HCT116 (cell line): ENCODE data around the gene TMEM258. TPM values are rescaled to one million over a fixed set of nuclear protein-coding genes. Genes with fewer than 3 reads are reported as not detected.

ENCODE experiments used
- ATAC-seq: fragments of 200-7000 bp; cut with Tn5 transposase; 2 replicates; pipeline ENCODE4 v1.9.1; 2020; ENCODE audit warnings: mild to moderate bottlenecking, moderate library complexity
- BruUV-seq: library from RNA; stranded (reverse); fragments of 400-500 nt; replicated peaks from 2 replicates; lab custom pipeline; 2021; lab: Mats Ljungman, UMichigan
- CTCF ChIA-PET: fragments of 300-600 bp; sonication (Branson Sonifier 250); formaldehyde crosslinking; loops from one replicate; lab custom pipeline; 2021; ENCODE audit warnings: antibody characterized with exemption; lab: Charles Lee
- POLR2A ChIA-PET: fragments of 300-600, 350-600 bp; sonication (Branson Sonifier 250); formaldehyde crosslinking; loops from one replicate; lab custom pipeline; 2021; ENCODE audit warnings: antibody characterized with exemption; lab: Charles Lee
- RAD21 ChIA-PET, 2 experiments: fragments of 300-600 bp; sonication (Branson Sonifier 250); formaldehyde crosslinking; loops; one replicate each; lab custom pipeline; 2023; ENCODE audit warnings: low total read pairs in 2 of 2; ENCODE audit not compliant: uncharacterized antibody in 2 of 2, unreplicated experiment in 2 of 2, low non-redundant PET in 1 of 2; lab: Charles Lee
- DNase-seq: peaks from one replicate; pipeline ENCODE4 v3.0.0-alpha.2; 2010; ENCODE audit warnings: low read depth, low spot score
- H2AFZ ChIP-seq: fragments of 200-600 bp; shearing (Covaris generic), sonication (generic); 2 replicates; pipeline ENCODE4 v1.6.1; 2017; ENCODE audit warnings: low read depth, mixed run types, mixed read lengths, antibody characterized with exemption, low read length; ENCODE audit not compliant: poor library complexity, severe bottlenecking
- H3K27ac ChIP-seq: 2 replicates; pipeline ENCODE4 v1.5.1; 2012; ENCODE audit warnings: low read depth, low read length
- H3K27me3 ChIP-seq: fragments of 200-600 bp; sonication (generic); 2 replicates; pipeline ENCODE4 v1.6.1; 2016; ENCODE audit warnings: mixed run types, low read length, mixed read lengths; ENCODE audit not compliant: insufficient read depth
- H3K36me3 ChIP-seq, 2 experiments: fragments of 200-500 bp in 1 of 2; fragments of 200-600 bp in 1 of 2; sonication (Bioruptor generic) in 1 of 2; sonication (generic) in 1 of 2; 2 replicates each; pipeline versions ENCODE4 v1.5.1 to v1.6.1; 2014 to 2016; ENCODE audit warnings: low read length in 2 of 2, inconsistent platforms in 1 of 2, mixed read lengths in 1 of 2, mixed run types in 1 of 2; ENCODE audit not compliant: insufficient read depth in 2 of 2, control insufficient read depth in 1 of 2
- H3K4me1 ChIP-seq, 2 experiments: fragments of 200-600 bp in 1 of 2; sonication (generic) in 1 of 2; 2 replicates each; pipeline versions ENCODE4 v1.5.1 to v1.6.1; 2012 to 2017; ENCODE audit warnings: low read length in 2 of 2, inconsistent platforms in 1 of 2, mild to moderate bottlenecking in 1 of 2, mixed read lengths in 1 of 2, mixed run types in 1 of 2, moderate library complexity in 1 of 2; ENCODE audit not compliant: insufficient read depth in 2 of 2, control insufficient read depth in 1 of 2
- H3K4me2 ChIP-seq: fragments of 200-600 bp; sonication (generic); 2 replicates; pipeline ENCODE4 v1.6.1; 2017; ENCODE audit warnings: mixed run types, low read length, mixed read lengths
- H3K4me3 ChIP-seq, 2 experiments: fragments of 200-600 bp in 1 of 2; sonication (generic) in 1 of 2; replicated peaks in 1 of 2; 2 replicates each; pipeline ENCODE4 v1.5.1; 2011 to 2016; ENCODE audit warnings: low read length in 2 of 2, control low read depth in 1 of 2, low read depth in 1 of 2, mild to moderate bottlenecking in 1 of 2, mixed read lengths in 1 of 2, mixed run types in 1 of 2
- H3K79me2 ChIP-seq: fragments of 200-600 bp; sonication (generic); 2 replicates; pipeline ENCODE4 v1.6.1; 2017; ENCODE audit warnings: mild to moderate bottlenecking, mixed run types, low read length, moderate library complexity, mixed read lengths; ENCODE audit not compliant: insufficient read depth
- H3K9ac ChIP-seq: fragments of 200-600 bp; sonication (generic); 2 replicates; pipeline ENCODE4 v1.6.1; 2016; ENCODE audit warnings: low read length, mixed read lengths
- H3K9me2 ChIP-seq: fragments of 200-600 bp; sonication (generic), shearing (Covaris generic); 2 replicates; pipeline ENCODE4 v1.6.1; 2017; ENCODE audit warnings: mixed run types, mild to moderate bottlenecking, moderate library complexity; ENCODE audit not compliant: insufficient read depth
- H3K9me3 ChIP-seq, 2 experiments: fragments of 200-500 bp in 1 of 2; fragments of 200-600 bp in 1 of 2; sonication (Bioruptor generic) in 1 of 2; sonication (generic) in 1 of 2; 2 replicates each; pipeline ENCODE4 v1.6.1; 2014 to 2017; ENCODE audit warnings: low read length in 2 of 2, mixed read lengths in 2 of 2, inconsistent platforms in 1 of 2, low read depth in 1 of 2, mild to moderate bottlenecking in 1 of 2, mixed run types in 1 of 2, moderate library complexity in 1 of 2; ENCODE audit not compliant: control insufficient read depth in 1 of 2, insufficient read depth in 1 of 2
- H4K20me1 ChIP-seq: fragments of 200-600 bp; sonication (generic), shearing (Covaris generic); 2 replicates; pipeline ENCODE4 v1.6.1; 2017; ENCODE audit warnings: mixed run types, mild to moderate bottlenecking, moderate library complexity; ENCODE audit not compliant: insufficient read depth
- EGR1 ChIP-seq: IDR thresholded peaks from 2 replicates; pipeline ENCODE4 v1.6.1; 2012; ENCODE audit warnings: low read depth
- POLR2AphosphoS5 ChIP-seq: IDR thresholded peaks from 2 replicates; pipeline ENCODE4 v1.6.1; 2011; ENCODE audit warnings: mild to moderate bottlenecking, low read depth, low read length, moderate library complexity
- RAD21 ChIP-seq: IDR thresholded peaks from 2 replicates; pipeline ENCODE4 v1.6.1; 2012; ENCODE audit warnings: low read depth, mild to moderate bottlenecking
- intact Hi-C: fragments of 100-400 bp; cut with micrococcal nuclease; formaldehyde crosslinking; loops from 2 replicates; pipeline ENCODE4 v1.10.0; 2022
- total RNA-seq: library from RNA; stranded (reverse); gene quantifications from one replicate; pipeline ENCODE4 v1.2.1, GENCODE V29; 2021; ENCODE audit not compliant: unreplicated experiment
- TF ChIP-seq, protein P1 (sequence below): IDR thresholded peaks from 2 replicates; pipeline ENCODE4 v1.6.1; 2012

The TMEM258 gene
- total RNA-seq, 1 experiment from 2014 or later: 160 TPM

DNA sequence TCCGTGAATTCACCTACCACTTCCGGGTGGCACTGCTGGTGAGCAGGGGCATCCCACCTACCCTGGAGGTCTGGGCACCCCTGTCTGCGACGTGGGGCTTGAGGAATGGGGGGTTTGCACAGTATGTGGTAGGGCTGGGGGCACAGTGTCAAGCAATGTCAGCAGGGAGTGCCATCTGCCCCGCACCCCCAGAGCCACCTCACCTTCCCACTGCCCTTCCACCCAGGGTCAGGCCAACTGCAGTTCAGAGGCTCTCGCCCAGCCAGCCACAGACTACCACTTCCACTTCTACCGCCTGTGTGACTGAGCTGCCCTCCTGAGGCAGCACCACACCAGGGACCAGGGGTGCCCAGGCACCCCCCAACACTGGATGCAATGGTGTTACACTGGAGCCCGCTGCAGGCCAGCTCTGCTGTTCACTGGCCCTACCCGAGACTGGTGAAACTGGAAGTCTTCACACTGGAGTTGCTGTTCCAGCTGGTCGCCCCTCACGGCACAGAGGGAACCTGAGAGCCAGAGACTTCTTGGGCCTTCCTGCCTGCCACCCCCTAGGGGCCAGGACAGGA, 6.5 kb downstream of the TMEM258 start:
- DNase-seq (no peak), ATAC-seq (no peak)
- Histone ChIP-seq H3K9me3 (no peaks in the 10 kb centered on the region), H3K9ac (no peak overlapping the region), H4K20me1 (no peaks in the 10 kb centered on the region), H3K4me2 (no peak overlapping the region), H2AFZ (no peak overlapping the region), H3K4me3 (no peak overlapping the region), H3K9me2 (no peaks in the 10 kb centered on the region), H3K27ac (no peak overlapping the region), H3K79me2 (peaks cover 9% of the 10 kb centered on the region), H3K4me1 (no peaks in the 10 kb centered on the region), H3K27me3 (no peaks in the 10 kb centered on the region), H3K36me3 (peaks cover 21 to 49% of the 10 kb centered on the region in 2 experiments; a peak in 3 of 4 replicates)
- POLR2A ChIA-PET: no interaction called here
- no peak for TF ChIP-seq RAD21
- TF ChIP-seq POLR2AphosphoS5: 0 out of 2 replicates have a peak, but pooled peaks have one; percentile 5
- TF ChIP-seq EGR1: no peak
- intact Hi-C loops: no loop called here
- no TSS peak for BruUV-seq
- RAD21 ChIA-PET: no interaction called here
- CTCF ChIA-PET: interaction anchor here (1.5 kb wide), 1 partner anchor 11 kb away, joined by 5 read pairs; no protein-coding TSS in a partner anchor

GRCh38 chr11:61784506-61784805, 7.9 kb downstream of the TMEM258 start:
- Histone ChIP-seq H3K36me3 (peaks cover 17 to 39% of the 10 kb centered on the region in 2 experiments; a peak in 3 of 4 replicates), H2AFZ (no peak overlapping the region), H3K4me2 (no peak overlapping the region), H3K4me3 (no peak overlapping the region), H3K4me1 (no peaks in the 10 kb centered on the region), H3K27me3 (no peaks in the 10 kb centered on the region), H3K79me2 (no peaks in the 10 kb centered on the region), H3K9me3 (no peaks in the 10 kb centered on the region), H3K9ac (no peak overlapping the region), H3K27ac (no peak overlapping the region), H3K9me2 (no peaks in the 10 kb centered on the region), H4K20me1 (no peaks in the 10 kb centered on the region)
- TF ChIP-seq, protein P1, sequence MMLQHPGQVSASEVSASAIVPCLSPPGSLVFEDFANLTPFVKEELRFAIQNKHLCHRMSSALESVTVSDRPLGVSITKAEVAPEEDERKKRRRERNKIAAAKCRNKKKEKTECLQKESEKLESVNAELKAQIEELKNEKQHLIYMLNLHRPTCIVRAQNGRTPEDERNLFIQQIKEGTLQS: no peak
- RAD21 ChIA-PET: no interaction called here
- POLR2A ChIA-PET: no interaction called here
- intact Hi-C loops: no loop called here
- CTCF ChIA-PET: interaction anchor here (1.7 kb wide), 1 partner anchor 37 kb away, joined by 5 read pairs; no protein-coding TSS in a partner anchor
- no peak for ATAC-seq
- no peak for DNase-seq
- BruUV-seq: no TSS peak
